Muscle of leg (tissue), 11 donors: ENCODE data around the gene C21orf58. TPM values are rescaled to one million over a fixed set of nuclear protein-coding genes. Genes with fewer than 3 reads are reported as not detected.
"Not testable (repeated sequence)": the region's sequence is repeated elsewhere in the genome, so short reads cannot be mapped to it uniquely, and the experiment has no call there.

ENCODE experiments used
- DNase-seq: peaks from one replicate; pipeline ENCODE4 v3.0.0; 2013
- H3K27ac ChIP-seq: one replicate; pipeline ENCODE4 v1.5.1; 2013; ENCODE audit warnings: mild to moderate bottlenecking, low read length, control low read depth
- H3K27me3 ChIP-seq: one replicate; pipeline ENCODE4 v1.6.1; 2013; ENCODE audit warnings: low read length; ENCODE audit not compliant: control insufficient read depth, insufficient read depth
- H3K36me3 ChIP-seq: one replicate; pipeline ENCODE4 v1.6.1; 2013; ENCODE audit warnings: low read length; ENCODE audit not compliant: control insufficient read depth, insufficient read depth
- H3K4me1 ChIP-seq: one replicate; pipeline ENCODE4 v1.6.1; 2013; ENCODE audit warnings: low read length; ENCODE audit not compliant: control insufficient read depth, insufficient read depth
- H3K4me3 ChIP-seq: one replicate; pipeline ENCODE4 v1.5.1; 2013; ENCODE audit warnings: low read length, control low read depth
- H3K9me3 ChIP-seq: replicated peaks from 2 replicates; pipeline ENCODE4 v1.6.1; 2013; ENCODE audit warnings: low read depth, low read length; ENCODE audit not compliant: control insufficient read depth
- WGBS: methylation state at CpG from one replicate; pipeline ENCODE4 v1.1.5; 2013; ENCODE audit warnings: missing lambda C conversion rate; ENCODE audit not compliant: insufficient coverage; 5-methylcytosine and 5-hydroxymethylcytosine counted together
- polyA plus RNA-seq, 8 donors: library from polyadenylated mRNA; unstranded; fragments of 120-200 nt; gene quantifications; one replicate each; pipeline versions ENCODE4 v1.2.1 to v1.2.3, GENCODE V29; 2013; ENCODE audit warnings: inconsistent platforms in 1 of 8, low replicate concordance in 1 of 8; ENCODE audit not compliant: insufficient read length in 8 of 8, insufficient read depth in 1 of 8
- total RNA-seq: library from RNA; stranded (reverse); fragments of 120-200 nt; gene quantifications from one replicate; pipeline ENCODE4 v1.2.4, GENCODE V29; 2013

The C21orf58 gene
- total and polyA plus RNA-seq, 9 donors, result 4.0 to 11.9 (median 7.3) TPM

DNA sequence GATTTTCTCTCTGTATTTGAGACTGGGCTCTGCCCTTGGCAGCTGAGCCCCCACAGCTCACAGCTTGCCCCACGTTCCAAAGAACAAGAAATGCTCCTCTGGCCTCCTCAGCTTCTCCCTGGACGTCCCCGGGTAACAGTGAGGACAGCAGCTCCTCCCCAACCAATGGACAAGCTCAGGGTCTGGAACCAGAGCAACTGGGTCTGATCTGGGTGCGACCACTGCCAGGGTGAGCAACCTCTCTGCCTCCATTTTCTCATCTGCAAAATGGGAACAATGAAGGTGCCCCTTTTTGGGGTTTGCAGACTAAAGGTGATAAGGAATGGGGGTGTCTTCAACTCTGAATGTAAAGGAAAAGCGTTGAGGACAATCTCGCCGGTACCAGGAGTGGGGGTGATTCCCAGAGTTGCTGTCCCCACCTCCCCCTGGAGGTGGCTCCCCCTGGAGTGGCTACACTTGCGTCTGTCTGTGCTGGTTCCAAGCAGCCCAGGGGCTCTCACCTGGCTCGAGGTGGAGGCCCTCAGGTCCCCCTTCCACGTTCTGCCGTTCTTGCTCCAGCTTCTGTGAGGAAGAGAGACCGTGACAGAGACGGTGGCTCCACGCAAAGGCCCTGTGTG is 6.9 kb downstream of the C21orf58 start:
- Histone ChIP-seq H3K36me3 (peaks cover 46% of the 10 kb centered on the region), H3K9me3 (no peaks in the 10 kb centered on the region), H3K4me1 (peaks cover 9% of the 10 kb centered on the region), H3K27ac (no peak overlapping the region), H3K27me3 (no peaks in the 10 kb centered on the region), H3K4me3 (no peak overlapping the region)
- no peak for DNase-seq
- WGBS, result 96% methylated on average over 12 of the region's 14 CpGs

GRCh38 chr21:46314441-46315020 is 9.1 kb downstream of the C21orf58 start:
- Histone ChIP-seq H3K36me3 (peaks cover 46% of the 10 kb centered on the region), H3K27me3 (no peaks in the 10 kb centered on the region), H3K4me3 (no peak overlapping the region), H3K9me3 (no peaks in the 10 kb centered on the region), H3K27ac (no peak overlapping the region), H3K4me1 (no peaks in the 10 kb centered on the region)
- DNase-seq, result no peak
- 92% methylated on average over 14 of the region's 22 CpGs for WGBS

DNA sequence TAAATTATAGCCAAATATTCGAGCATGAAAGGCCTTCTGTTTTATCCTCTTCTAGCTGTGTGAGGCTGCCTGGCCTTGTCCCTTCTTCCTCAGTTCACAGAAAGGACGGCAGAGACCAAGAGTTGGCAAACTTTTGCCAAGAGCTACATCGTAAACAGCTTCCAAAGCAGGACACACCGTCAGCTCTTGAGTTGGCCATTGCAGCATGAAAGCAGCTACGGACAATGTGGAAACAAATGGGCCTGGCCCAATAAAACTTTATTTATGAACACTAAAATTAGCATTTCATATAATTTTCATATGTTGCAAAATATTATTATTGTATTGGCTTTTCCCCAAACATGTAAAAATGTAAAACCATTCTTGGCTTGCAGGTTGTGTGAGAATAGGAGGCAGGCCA is 10.7 kb downstream of the C21orf58 start:
- WGBS, result 100% methylated on average over 1 of the region's 5 CpGs
- Histone ChIP-seq H3K27me3 (no peaks in the 10 kb centered on the region), H3K4me3 (no peak overlapping the region), H3K27ac (no peak overlapping the region), H3K4me1 (no peaks in the 10 kb centered on the region), H3K36me3 (peaks cover 45% of the 10 kb centered on the region), H3K9me3 (no peaks in the 10 kb centered on the region)
- DNase-seq, result no peak

DNA sequence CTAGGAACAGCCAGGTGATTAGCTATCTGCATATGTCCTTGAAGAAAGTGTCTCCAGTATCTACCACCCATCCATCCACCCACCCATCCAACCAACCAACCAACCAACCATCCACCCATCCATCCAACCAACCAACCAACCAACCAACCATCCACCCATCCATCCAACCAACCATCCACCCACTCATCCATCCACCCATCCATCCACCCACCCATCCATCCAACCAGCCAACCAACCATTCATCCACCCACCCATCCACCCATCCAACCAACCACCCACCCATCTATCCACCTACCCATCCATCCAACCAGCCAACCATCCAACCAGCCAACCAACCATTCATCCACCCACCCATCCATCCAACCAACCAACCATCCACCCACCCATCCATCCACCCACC is 12.1 kb downstream of the C21orf58 start:
- Histone ChIP-seq H3K36me3 (peaks cover 44% of the 10 kb centered on the region), H3K27ac (no peak overlapping the region), H3K9me3 (no peaks in the 10 kb centered on the region), H3K4me3 (no peak overlapping the region), H3K4me1 (no peaks in the 10 kb centered on the region), H3K27me3 (no peaks in the 10 kb centered on the region)
- DNase-seq, result no peak

DNA sequence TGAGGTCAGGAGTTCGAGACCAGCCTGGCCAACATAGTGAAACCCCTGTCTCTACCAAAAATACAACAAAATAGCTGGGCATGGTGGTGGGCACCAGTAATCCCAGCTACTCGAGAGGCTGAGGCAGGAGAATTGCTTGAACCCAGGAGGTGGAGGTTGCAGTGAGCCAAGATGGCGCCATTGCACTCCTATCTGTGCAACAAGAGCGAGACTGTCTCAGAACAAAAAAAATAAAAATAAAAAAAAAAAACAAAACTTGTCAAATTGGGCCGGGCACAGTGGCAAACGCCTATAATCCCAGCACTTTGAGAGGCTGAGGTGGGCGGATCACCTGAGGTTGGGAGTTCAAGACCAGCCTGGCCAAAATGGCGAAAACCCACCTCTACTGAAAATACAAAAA is 13.4 kb downstream of the C21orf58 start:
- H3K36me3 ChIP-seq, result peaks cover 38% of the 10 kb centered on the region
- H3K27me3 ChIP-seq, H3K4me1 ChIP-seq, H3K4me3 ChIP-seq, DNase-seq, H3K27ac ChIP-seq, H3K9me3 ChIP-seq: not testable (repeated sequence)
- WGBS, result no CpG with 5 or more reads among the region's 8 CpGs

DNA sequence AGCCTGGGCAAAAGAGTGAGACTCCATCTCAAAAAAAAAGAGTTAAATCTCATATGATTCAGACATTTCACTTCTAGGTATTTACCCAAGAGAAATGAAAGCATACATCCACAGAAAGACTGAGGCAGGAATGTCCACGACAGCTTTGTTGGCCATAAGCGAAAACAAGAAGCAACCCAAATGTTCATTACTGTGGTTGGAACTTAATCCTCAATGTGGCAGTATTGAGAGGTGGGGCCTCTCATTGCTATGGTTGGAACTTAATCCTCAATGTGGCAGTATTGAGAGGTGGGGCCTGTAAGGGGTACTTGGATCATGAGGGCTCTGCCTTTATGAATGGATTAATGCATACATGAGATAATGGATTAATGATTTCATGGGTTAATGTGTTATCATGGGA is 15.2 kb downstream of the C21orf58 start:
- H3K27ac ChIP-seq, result no peak overlapping the region
- H3K4me1 ChIP-seq, result no peaks in the 10 kb centered on the region
- WGBS, result 80% methylated on average over 1 of the region's 2 CpGs
- H3K4me3 ChIP-seq, result no peak overlapping the region
- H3K36me3 ChIP-seq, result peaks cover 30% of the 10 kb centered on the region
- no peak for DNase-seq
- H3K27me3 ChIP-seq, result no peaks in the 10 kb centered on the region
- no peaks in the 10 kb centered on the region for H3K9me3 ChIP-seq

DNA sequence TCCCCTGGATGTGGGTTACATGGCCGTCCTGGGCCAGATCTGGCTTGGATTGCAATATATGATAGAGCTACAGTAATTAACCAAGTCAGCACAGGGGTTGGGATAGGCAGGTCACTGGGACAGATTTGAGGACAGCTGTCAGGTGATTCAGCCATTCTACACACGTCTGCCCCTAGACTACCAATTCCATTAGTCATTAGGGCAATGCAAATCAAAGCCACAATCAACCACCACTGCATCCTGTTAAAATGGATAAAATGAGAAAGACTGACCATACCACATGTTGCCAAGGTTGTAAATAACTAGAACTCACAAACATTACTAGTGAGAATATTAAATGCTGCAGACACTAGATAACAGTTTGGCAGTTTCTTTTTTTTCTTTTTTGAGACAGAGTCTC is 16.0 kb downstream of the C21orf58 start:
- Histone ChIP-seq H3K4me3 (no peak overlapping the region), H3K4me1 (no peaks in the 10 kb centered on the region), H3K27ac (no peak overlapping the region), H3K9me3 (no peaks in the 10 kb centered on the region), H3K36me3 (peaks cover 24% of the 10 kb centered on the region), H3K27me3 (no peaks in the 10 kb centered on the region)
- WGBS, result 83% methylated on average over 1 of the region's 2 CpGs
- DNase-seq, result no peak

GRCh38 chr21:46304955-46305354 is 18.7 kb downstream of the C21orf58 start:
- H3K36me3 ChIP-seq, result peaks cover 39% of the 10 kb centered on the region

GRCh38 chr21:46304437-46304836 is 19.2 kb downstream of the C21orf58 start:
- H3K4me3 ChIP-seq, result no peak overlapping the region
- H3K4me1 ChIP-seq, result no peaks in the 10 kb centered on the region
- 97% methylated on average over 5 of the region's 5 CpGs for WGBS
- no peak for DNase-seq
- peaks cover 41% of the 10 kb centered on the region for H3K36me3 ChIP-seq
- H3K27me3 ChIP-seq, result no peaks in the 10 kb centered on the region
- no peak overlapping the region for H3K27ac ChIP-seq
- H3K9me3 ChIP-seq, result no peaks in the 10 kb centered on the region

More at GRCh38 chr21:46304955-46305354, 18.7 kb downstream of the C21orf58 start:
- Histone ChIP-seq H3K4me1 (no peaks in the 10 kb centered on the region), H3K27me3 (no peaks in the 10 kb centered on the region), H3K4me3 (no peak overlapping the region), H3K9me3 (no peaks in the 10 kb centered on the region), H3K27ac (no peak overlapping the region)
- 98% methylated on average over 9 of the region's 11 CpGs for WGBS
- DNase-seq, result no peak

GRCh38 chr21:46301759-46302158 is 21.9 kb downstream of the C21orf58 start:
- no peaks in the 10 kb centered on the region for H3K27me3 ChIP-seq
- H3K4me1 ChIP-seq, result peaks cover 11% of the 10 kb centered on the region
- no peaks in the 10 kb centered on the region for H3K9me3 ChIP-seq
- no peak overlapping the region for H3K4me3 ChIP-seq
- DNase-seq, result no peak
- no peak overlapping the region for H3K27ac ChIP-seq
- 93% methylated on average over 6 of the region's 14 CpGs for WGBS
- H3K36me3 ChIP-seq, result peaks cover 32% of the 10 kb centered on the region

DNA sequence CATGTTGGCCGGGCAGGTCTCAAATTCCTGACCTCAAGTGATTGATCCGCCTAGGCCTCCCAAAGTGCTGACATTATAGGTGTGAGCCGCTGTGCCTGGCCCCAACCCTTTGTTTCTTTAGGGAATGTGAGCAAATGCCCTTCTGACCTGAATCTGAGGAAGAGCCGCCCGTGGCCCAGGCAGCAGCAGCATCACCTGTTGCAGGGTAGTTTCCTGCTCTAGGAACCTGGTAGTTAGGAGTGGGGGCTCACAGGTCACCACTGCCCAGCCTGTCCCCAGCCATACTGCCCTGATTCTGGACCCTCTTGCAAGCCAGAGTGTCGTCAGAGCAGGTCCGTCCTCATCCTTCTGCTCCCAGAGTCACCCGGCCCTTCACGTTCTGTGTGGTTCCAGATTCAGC is 24.5 kb downstream of the C21orf58 start:
- Histone ChIP-seq H3K27me3 (no peaks in the 10 kb centered on the region), H3K4me3 (no peak overlapping the region), H3K36me3 (peaks cover 23% of the 10 kb centered on the region), H3K4me1 (peaks cover 30% of the 10 kb centered on the region), H3K9me3 (no peaks in the 10 kb centered on the region), H3K27ac (no peak overlapping the region)
- WGBS, result 90% methylated on average over 9 of the region's 9 CpGs
- DNase-seq, result no peak
